ENCODE data around the gene NGLY1. TPM values are rescaled to one million over a fixed set of nuclear protein-coding genes. Genes with fewer than 3 reads are reported as not detected.

Gene NGLY1
- total RNA-seq, 1 experiment from 2014 or later = 78.8 TPM

- H3K79me2 ChIP-seq (ENCODE audit: low read length) = no peaks in the 10 kb centered on the region
- no peak overlapping the region for H3K27ac ChIP-seq (ENCODE audit: low read length)
- H2AFZ ChIP-seq (ENCODE audit: low read length) = no peak overlapping the region
- H4K20me1 ChIP-seq (ENCODE audit: insufficient read depth, low read depth, low read length) = no peaks in the 10 kb centered on the region
- no peaks in the 10 kb centered on the region for H3K9me2 ChIP-seq (replicated peaks; ENCODE audit: insufficient read depth, low read length)
- H3K36me3 ChIP-seq (ENCODE audit: insufficient read depth, low read length) = no peaks in the 10 kb centered on the region
- H3K27me3 ChIP-seq (ENCODE audit: low read length) = no peaks in the 10 kb centered on the region; the same call in 1 of the 2 replicates
- no peak overlapping the region for H3K4me2 ChIP-seq (ENCODE audit: low read depth, low read length, poor library complexity, severe bottlenecking)
- no peak overlapping the region for H3K9ac ChIP-seq (ENCODE audit: low read length)
- no peaks in the 10 kb centered on the region for H3K9me3 ChIP-seq (ENCODE audit: low read length)
- H3K4me1 ChIP-seq (ENCODE audit: low read length) = peaks cover 10% of the 10 kb centered on the region
- no peak overlapping the region for H3K4me3 ChIP-seq (ENCODE audit: low read length)
- no peak for DNase-seq
These were observed 37.1 kb upstream of the NGLY1 start for GRCh38 chr3:25820366-25820765.

- H3K4me2 ChIP-seq (ENCODE audit: low read depth, low read length, poor library complexity, severe bottlenecking) = no peak overlapping the region
- no peak overlapping the region for H3K27ac ChIP-seq (ENCODE audit: low read length)
- H2AFZ ChIP-seq (ENCODE audit: low read length) = no peak overlapping the region
- H3K4me1 ChIP-seq (ENCODE audit: low read length) = peaks cover 10% of the 10 kb centered on the region
- no peaks in the 10 kb centered on the region for H3K79me2 ChIP-seq (ENCODE audit: low read length)
- H3K27me3 ChIP-seq (ENCODE audit: low read length) = no peaks in the 10 kb centered on the region; the same call in 1 of the 2 replicates
- no peaks in the 10 kb centered on the region for H3K9me3 ChIP-seq (ENCODE audit: low read length)
- no peak overlapping the region for H3K4me3 ChIP-seq (ENCODE audit: low read length)
- H3K9me2 ChIP-seq (replicated peaks; ENCODE audit: insufficient read depth, low read length) = no peaks in the 10 kb centered on the region
- no peaks in the 10 kb centered on the region for H4K20me1 ChIP-seq (ENCODE audit: insufficient read depth, low read depth, low read length)
- no peak overlapping the region for H3K9ac ChIP-seq (ENCODE audit: low read length)
- DNase-seq = no peak
- H3K36me3 ChIP-seq (ENCODE audit: insufficient read depth, low read length) = no peaks in the 10 kb centered on the region
These were observed 35.1 kb upstream of the NGLY1 start for GRCh38 chr3:25818335-25818734.

GRCh38 chr3:25817638-25818037, 34.4 kb upstream of the NGLY1 start:
- no peaks in the 10 kb centered on the region for H3K79me2 ChIP-seq (ENCODE audit: low read length)
- H3K27me3 ChIP-seq (ENCODE audit: low read length) = no peaks in the 10 kb centered on the region; the same call in 1 of the 2 replicates
- H3K9me2 ChIP-seq (replicated peaks; ENCODE audit: insufficient read depth, low read length) = no peaks in the 10 kb centered on the region
- no peak for DNase-seq
- no peak overlapping the region for H3K4me2 ChIP-seq (ENCODE audit: low read depth, low read length, poor library complexity, severe bottlenecking)
- H3K36me3 ChIP-seq (ENCODE audit: insufficient read depth, low read length) = no peaks in the 10 kb centered on the region
- no peak overlapping the region for H3K9ac ChIP-seq (ENCODE audit: low read length)
- no peaks in the 10 kb centered on the region for H4K20me1 ChIP-seq (ENCODE audit: insufficient read depth, low read depth, low read length)
- H2AFZ ChIP-seq (ENCODE audit: low read length) = no peak overlapping the region
- H3K27ac ChIP-seq (ENCODE audit: low read length) = no peak overlapping the region
- peaks cover 10% of the 10 kb centered on the region for H3K4me1 ChIP-seq (ENCODE audit: low read length)
- no peaks in the 10 kb centered on the region for H3K9me3 ChIP-seq (ENCODE audit: low read length)
- H3K4me3 ChIP-seq (ENCODE audit: low read length) = no peak overlapping the region

GRCh38 chr3:25817107-25817506, 33.9 kb upstream of the NGLY1 start:
- H2AFZ ChIP-seq (ENCODE audit: low read length) = no peak overlapping the region
- no peak overlapping the region for H3K27ac ChIP-seq (ENCODE audit: low read length)
- no peak overlapping the region for H3K4me2 ChIP-seq (ENCODE audit: low read depth, low read length, poor library complexity, severe bottlenecking)

GRCh38 chr3:25812644-25813043, 29.4 kb upstream of the NGLY1 start:
- H3K27ac ChIP-seq (ENCODE audit: low read length) = no peak overlapping the region
- no peak overlapping the region for H2AFZ ChIP-seq (ENCODE audit: low read length)
- no peaks in the 10 kb centered on the region; the same call in 1 of the 2 replicates for H3K27me3 ChIP-seq (ENCODE audit: low read length)
- no peak overlapping the region for H3K4me2 ChIP-seq (ENCODE audit: low read depth, low read length, poor library complexity, severe bottlenecking)
- no peaks in the 10 kb centered on the region for H3K4me1 ChIP-seq (ENCODE audit: low read length)
- H3K36me3 ChIP-seq (ENCODE audit: insufficient read depth, low read length) = no peaks in the 10 kb centered on the region
- no peaks in the 10 kb centered on the region for H3K9me3 ChIP-seq (ENCODE audit: low read length)
- no peak overlapping the region for H3K4me3 ChIP-seq (ENCODE audit: low read length)
- H3K9ac ChIP-seq (ENCODE audit: low read length) = no peak overlapping the region
- H3K9me2 ChIP-seq (replicated peaks; ENCODE audit: insufficient read depth, low read length) = no peaks in the 10 kb centered on the region
- no peaks in the 10 kb centered on the region for H3K79me2 ChIP-seq (ENCODE audit: low read length)
- H4K20me1 ChIP-seq (ENCODE audit: insufficient read depth, low read depth, low read length) = no peaks in the 10 kb centered on the region
- no peak for DNase-seq

More at GRCh38 chr3:25817107-25817506, 33.9 kb upstream of the NGLY1 start:
- H3K9ac ChIP-seq (ENCODE audit: low read length) = no peak overlapping the region
- no peaks in the 10 kb centered on the region for H4K20me1 ChIP-seq (ENCODE audit: insufficient read depth, low read depth, low read length)
- no peaks in the 10 kb centered on the region for H3K79me2 ChIP-seq (ENCODE audit: low read length)
- H3K4me1 ChIP-seq (ENCODE audit: low read length) = peaks cover 10% of the 10 kb centered on the region
- H3K9me2 ChIP-seq (replicated peaks; ENCODE audit: insufficient read depth, low read length) = no peaks in the 10 kb centered on the region
- H3K4me3 ChIP-seq (ENCODE audit: low read length) = no peak overlapping the region
- no peaks in the 10 kb centered on the region for H3K36me3 ChIP-seq (ENCODE audit: insufficient read depth, low read length)
- H3K27me3 ChIP-seq (ENCODE audit: low read length) = no peaks in the 10 kb centered on the region; the same call in 1 of the 2 replicates
- no peaks in the 10 kb centered on the region for H3K9me3 ChIP-seq (ENCODE audit: low read length)
- no peak for DNase-seq

GRCh38 chr3:25804676-25805075, 21.4 kb upstream of the NGLY1 start:
- no peaks in the 10 kb centered on the region for H3K79me2 ChIP-seq (ENCODE audit: low read length)
- DNase-seq = no peak
- H3K9ac ChIP-seq (ENCODE audit: low read length) = no peak overlapping the region
- H3K27ac ChIP-seq (ENCODE audit: low read length) = no peak overlapping the region
- H4K20me1 ChIP-seq (ENCODE audit: insufficient read depth, low read depth, low read length) = no peaks in the 10 kb centered on the region
- H3K4me1 ChIP-seq (ENCODE audit: low read length) = no peaks in the 10 kb centered on the region
- no peak overlapping the region for H2AFZ ChIP-seq (ENCODE audit: low read length)
- H3K4me3 ChIP-seq (ENCODE audit: low read length) = no peak overlapping the region
- no peaks in the 10 kb centered on the region for H3K27me3 ChIP-seq (ENCODE audit: low read length)
- no peaks in the 10 kb centered on the region for H3K9me2 ChIP-seq (replicated peaks; ENCODE audit: insufficient read depth, low read length)
- no peaks in the 10 kb centered on the region for H3K36me3 ChIP-seq (ENCODE audit: insufficient read depth, low read length)
- no peaks in the 10 kb centered on the region for H3K9me3 ChIP-seq (ENCODE audit: low read length)
- no peak overlapping the region for H3K4me2 ChIP-seq (ENCODE audit: low read depth, low read length, poor library complexity, severe bottlenecking)

- Histone ChIP-seq H3K79me2 (ENCODE audit: low read length) (no peaks in the 10 kb centered on the region), H3K9me3 (ENCODE audit: low read length) (no peaks in the 10 kb centered on the region), H3K36me3 (ENCODE audit: insufficient read depth, low read length) (no peaks in the 10 kb centered on the region), H3K9me2 (replicated peaks; ENCODE audit: insufficient read depth, low read length) (no peaks in the 10 kb centered on the region), H3K9ac (ENCODE audit: low read length) (no peak overlapping the region), H4K20me1 (ENCODE audit: insufficient read depth, low read depth, low read length) (no peaks in the 10 kb centered on the region), H2AFZ (ENCODE audit: low read length) (no peak overlapping the region), H3K27me3 (ENCODE audit: low read length) (no peaks in the 10 kb centered on the region), H3K27ac (ENCODE audit: low read length) (no peak overlapping the region), H3K4me2 (ENCODE audit: low read depth, low read length, poor library complexity, severe bottlenecking) (no peak overlapping the region), H3K4me3 (ENCODE audit: low read length) (no peak overlapping the region), H3K4me1 (ENCODE audit: low read length) (no peaks in the 10 kb centered on the region)
- no peak for DNase-seq
These were observed 20.6 kb upstream of the NGLY1 start for GRCh38 chr3:25803833-25804232.

GRCh38 chr3:25801786-25802185, 18.5 kb upstream of the NGLY1 start:
- Histone ChIP-seq H3K36me3 (ENCODE audit: insufficient read depth, low read length) (no peaks in the 10 kb centered on the region), H3K4me2 (ENCODE audit: low read depth, low read length, poor library complexity, severe bottlenecking) (no peak overlapping the region), H3K9me3 (ENCODE audit: low read length) (no peaks in the 10 kb centered on the region), H4K20me1 (ENCODE audit: insufficient read depth, low read depth, low read length) (no peaks in the 10 kb centered on the region), H3K27ac (ENCODE audit: low read length) (no peak overlapping the region), H3K9ac (ENCODE audit: low read length) (no peak overlapping the region), H3K4me1 (ENCODE audit: low read length) (no peaks in the 10 kb centered on the region), H3K27me3 (ENCODE audit: low read length) (no peaks in the 10 kb centered on the region), H3K79me2 (ENCODE audit: low read length) (no peaks in the 10 kb centered on the region), H3K9me2 (replicated peaks; ENCODE audit: insufficient read depth, low read length) (no peaks in the 10 kb centered on the region), H2AFZ (ENCODE audit: low read length) (no peak overlapping the region), H3K4me3 (ENCODE audit: low read length) (no peak overlapping the region)
- no peak for DNase-seq
